Keratinocyte (primary cell): Measurements from ENCODE around the gene CHCHD2. TPM values are rescaled to one million over a fixed set of nuclear protein-coding genes. Genes with fewer than 3 reads are reported as not detected.
"Not testable (repeated sequence)": the region's sequence is repeated elsewhere in the genome, so short reads cannot be mapped to it uniquely, and the experiment has no call there.

ENCODE experiments used
- DNase-seq: peaks from one replicate; pipeline ENCODE4 v3.0.0-alpha.2; 2011; ENCODE audit warnings: low read depth, missing footprints, low spot score
- FAIRE-seq: peaks from 2 replicates; lab custom pipeline; 2011; peaks lifted over from hg19 to GRCh38; lab: Jason Lieb, UNC
- H2AFZ ChIP-seq: 2 replicates; pipeline ENCODE4 v1.6.0; 2012; ENCODE audit warnings: low read length, control low read depth, inconsistent platforms; ENCODE audit not compliant: control insufficient read depth
- H3K27ac ChIP-seq: 2 replicates; pipeline ENCODE4 v1.5.1; 2011; ENCODE audit warnings: low read length; ENCODE audit not compliant: control insufficient read depth, insufficient read depth
- H3K27me3 ChIP-seq: 3 replicates; pipeline ENCODE4 v1.6.0; 2011; ENCODE audit warnings: low read length; ENCODE audit not compliant: control insufficient read depth, insufficient read depth; ENCODE audit errors: extremely low read depth
- H3K36me3 ChIP-seq, 2 experiments: 2 replicates in 1 of 2; 3 replicates in 1 of 2; pipeline ENCODE4 v1.5.1; 2011; ENCODE audit warnings: low read length in 2 of 2, mild to moderate bottlenecking in 1 of 2; ENCODE audit not compliant: control insufficient read depth in 2 of 2, insufficient read depth in 2 of 2; ENCODE audit errors: extremely low read depth in 1 of 2
- H3K4me1 ChIP-seq: 3 replicates; pipeline ENCODE4 v1.5.1; 2011; ENCODE audit warnings: low read length; ENCODE audit not compliant: control insufficient read depth, insufficient read depth; ENCODE audit errors: extremely low read depth
- H3K4me2 ChIP-seq: 3 replicates; pipeline ENCODE4 v1.6.0; 2011; ENCODE audit warnings: low read depth, low read length; ENCODE audit not compliant: control insufficient read depth, insufficient read depth; ENCODE audit errors: extremely low read depth
- H3K4me3 ChIP-seq, 3 experiments: fragments of 200-600 bp in 1 of 3; sonication (generic) in 1 of 3; 2 replicates in 2 of 3; 3 replicates in 1 of 3; pipeline ENCODE4 v1.5.1; 2011 to 2016; ENCODE audit warnings: low read length in 3 of 3, mild to moderate bottlenecking in 3 of 3, control low read depth in 2 of 3, inconsistent platforms in 1 of 3, low read depth in 1 of 3, mixed read lengths in 1 of 3, mixed run types in 1 of 3, moderate library complexity in 1 of 3; ENCODE audit not compliant: control insufficient read depth in 2 of 3, insufficient read depth in 2 of 3; ENCODE audit errors: extremely low read depth in 1 of 3
- H3K79me2 ChIP-seq: 2 replicates; pipeline ENCODE4 v1.6.0; 2012; ENCODE audit warnings: low read length; ENCODE audit not compliant: control insufficient read depth, insufficient read depth
- H3K9ac ChIP-seq: 3 replicates; pipeline ENCODE4 v1.6.0; 2011; ENCODE audit warnings: low read length; ENCODE audit not compliant: control insufficient read depth, insufficient read depth; ENCODE audit errors: extremely low read depth
- H3K9me1 ChIP-seq: 3 replicates; pipeline ENCODE4 v1.6.0; 2011; ENCODE audit warnings: low read length; ENCODE audit not compliant: control insufficient read depth, insufficient read depth; ENCODE audit errors: extremely low read depth
- H3K9me3 ChIP-seq: 2 replicates; pipeline ENCODE4 v1.5.1; 2012; ENCODE audit warnings: low read depth, low read length; ENCODE audit not compliant: control insufficient read depth
- H4K20me1 ChIP-seq: 3 replicates; pipeline ENCODE4 v1.6.0; 2011; ENCODE audit warnings: low read length; ENCODE audit not compliant: control insufficient read depth, insufficient read depth; ENCODE audit errors: extremely low read depth
- CTCF ChIP-seq, 3 experiments: IDR thresholded peaks in 1 of 3; conservative IDR thresholded peaks in 1 of 3; optimal IDR thresholded peaks in 1 of 3; 2 replicates in 2 of 3; 3 replicates in 1 of 3; pipeline versions ENCODE3 to v1.5.1; 2011; ENCODE audit warnings: low read length in 3 of 3, mild to moderate bottlenecking in 3 of 3, moderate library complexity in 2 of 3, control low read depth in 1 of 3, inconsistent platforms in 1 of 3; ENCODE audit not compliant: insufficient read depth in 2 of 3; ENCODE audit errors: extremely low read depth in 1 of 3
- EZH2 ChIP-seq: IDR thresholded peaks from one replicate; pipeline ENCODE4 v1.6.1; 2012; ENCODE audit warnings: inconsistent platforms, mild to moderate bottlenecking, low read length, moderate library complexity
- dilution Hi-C: fragments of 300-500 bp; cut with MboI; formaldehyde crosslinking; loops from one replicate; pipeline ENCODE4 v1.7.0; 2020; ENCODE audit warnings: low sequenced_read_pairs; ENCODE audit not compliant: extremely low pct_ligation_motif_present
- polyA plus RNA-seq, 5 experiments: library from polyadenylated mRNA; depleted of rRNA in 3 of 5; stranded (reverse) in 3 of 5; stranded (forward) in 1 of 5; unstranded in 1 of 5; fragments of >200 nt; gene quantifications; 1 replicate in 1 of 5; 2 replicates in 3 of 5; 3 replicates in 1 of 5; pipeline versions ENCODE4 v1.2.1 to v1.2.3, GENCODE V29; 2011 to 2012; ENCODE audit warnings: missing spikeins in 2 of 5, low read depth in 1 of 5, low replicate concordance in 1 of 5

The CHCHD2 gene
- polyA plus RNA-seq, 1 donor (not counting 4 experiments of a cell fraction or from before 2014, with no cell fraction given), result 420 TPM

GRCh38 chr7:56097700-56098099, 8.6 kb downstream of the CHCHD2 start:
- Histone ChIP-seq H3K36me3 (peaks cover 19 to 20% of the 10 kb centered on the region in 2 experiments), H3K4me3 (no peak overlapping the region), H2AFZ (no peak overlapping the region), H3K4me2 (no peak overlapping the region), H4K20me1 (no peaks in the 10 kb centered on the region), H3K79me2 (no peaks in the 10 kb centered on the region), H3K9me3 (no peaks in the 10 kb centered on the region), H3K4me1 (peaks cover 4% of the 10 kb centered on the region), H3K9me1 (no peaks in the 10 kb centered on the region), H3K9ac (no peak overlapping the region), H3K27me3 (no peaks in the 10 kb centered on the region), H3K27ac (no peak overlapping the region)
- dilution Hi-C loops, result no loop called here
- DNase-seq (no peak), FAIRE-seq (no peak)
- TF ChIP-seq CTCF (optimal IDR thresholded peaks at IDR 0.05 in 1 of 3, IDR thresholded peaks at IDR 0.05 in 1 of 3, conservative IDR thresholded peaks at IDR 0.05 in 1 of 3; ENCODE audit: extremely low read depth in 1 of 3, insufficient read depth in 2 of 3, low read length in 3 of 3) (no peak), EZH2 (no peak)

GRCh38 chr7:56092789-56093531, 13.3 kb downstream of the CHCHD2 start, which contains the start of gene PHKG1:
Gene PHKG1, minus strand, starts transcription at chr7:56092952. Its CDS starts 4,011 bp downstream, at chr7:56088941.
- no peak within 1 kb of the TSS for H3K4me3 ChIP-seq
- FAIRE-seq, result peak; percentile 29

GRCh38 chr7:56092388-56092787, 13.9 kb downstream of the CHCHD2 start:
- DNase-seq, H3K27ac ChIP-seq: not testable (repeated sequence)

More at GRCh38 chr7:56092789-56093531, 13.3 kb downstream of the CHCHD2 start, which contains the start of gene PHKG1:
- Histone ChIP-seq H3K9ac (no peak within 1 kb of the TSS), H3K4me1 (peaks cover 5% of the 10 kb centered on the region), H3K4me2 (no peak within 1 kb of the TSS), H3K36me3 (peaks cover 0 to 5% of the 10 kb centered on the region in 2 experiments), H3K79me2 (no peaks in the 10 kb centered on the region), H3K27ac (no peak within 1 kb of the TSS), H3K27me3 (no peaks in the 10 kb centered on the region), H3K9me3 (no peaks in the 10 kb centered on the region), H3K9me1 (no peaks in the 10 kb centered on the region), H2AFZ (peak within 1 kb of the TSS; percentile 13), H4K20me1 (no peaks in the 10 kb centered on the region)
- TF ChIP-seq EZH2 (no peak), CTCF (optimal IDR thresholded peaks at IDR 0.05 in 1 of 3, IDR thresholded peaks at IDR 0.05 in 1 of 3, conservative IDR thresholded peaks at IDR 0.05 in 1 of 3; ENCODE audit: extremely low read depth in 1 of 3, insufficient read depth in 2 of 3, low read length in 3 of 3) (peak; percentile 31 to 76 (median 51))
- DNase-seq, result no peak
- dilution Hi-C loops, result no loop called here

More at GRCh38 chr7:56092388-56092787, 13.9 kb downstream of the CHCHD2 start:
- H3K4me2 ChIP-seq, FAIRE-seq, H3K4me3 ChIP-seq, H2AFZ ChIP-seq, H3K36me3 ChIP-seq, H3K79me2 ChIP-seq, H3K27me3 ChIP-seq, dilution Hi-C loops, H4K20me1 ChIP-seq, H3K9me3 ChIP-seq, H3K9me1 ChIP-seq, H3K4me1 ChIP-seq, H3K9ac ChIP-seq: not testable (repeated sequence)
